Peyer's patch (tissue), 4 donors: ENCODE results near the gene ITGB6.

ENCODE experiments used
- POLR2A ChIP-seq, 2 donors: fragments of 450-650 bp; IDR thresholded peaks; one replicate each; pipeline ENCODE4 v1.5.1; 2017; ENCODE audit warnings: antibody characterized with exemption in 2 of 2, mild to moderate bottlenecking in 2 of 2, moderate library complexity in 2 of 2
- TF ChIP-seq, protein P1 (sequence below), 6 experiments: fragments of 450-650 bp in 4 of 6; fragments of 200-600 bp in 2 of 6; sonication (generic) in 1 of 6; IDR thresholded peaks; one replicate each; pipeline ENCODE4 v1.5.1; 2017 to 2019; ENCODE audit warnings: antibody characterized with exemption in 6 of 6, mild to moderate bottlenecking in 3 of 6, moderate library complexity in 1 of 6

DNA sequence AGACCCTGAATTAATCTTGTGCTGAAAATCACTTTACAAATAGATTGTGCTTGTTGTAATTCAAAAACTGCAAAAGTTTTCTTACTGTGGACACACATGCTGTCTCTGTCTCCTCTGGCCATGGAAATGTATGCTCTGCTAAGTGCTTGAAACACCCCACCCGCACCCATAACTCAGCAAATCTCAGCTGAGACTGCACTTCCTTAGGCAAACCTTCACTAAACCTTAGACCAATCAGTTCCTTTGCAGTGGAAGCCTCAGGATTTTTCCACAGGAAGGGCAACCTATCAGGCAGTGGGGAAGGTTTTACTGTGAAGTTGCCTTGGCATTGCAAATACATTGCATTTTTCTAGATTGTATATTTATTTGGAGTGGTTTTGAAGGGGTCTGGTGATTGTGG, 75.5 kb downstream of the ITGB6 start:
- TF ChIP-seq, protein P1, sequence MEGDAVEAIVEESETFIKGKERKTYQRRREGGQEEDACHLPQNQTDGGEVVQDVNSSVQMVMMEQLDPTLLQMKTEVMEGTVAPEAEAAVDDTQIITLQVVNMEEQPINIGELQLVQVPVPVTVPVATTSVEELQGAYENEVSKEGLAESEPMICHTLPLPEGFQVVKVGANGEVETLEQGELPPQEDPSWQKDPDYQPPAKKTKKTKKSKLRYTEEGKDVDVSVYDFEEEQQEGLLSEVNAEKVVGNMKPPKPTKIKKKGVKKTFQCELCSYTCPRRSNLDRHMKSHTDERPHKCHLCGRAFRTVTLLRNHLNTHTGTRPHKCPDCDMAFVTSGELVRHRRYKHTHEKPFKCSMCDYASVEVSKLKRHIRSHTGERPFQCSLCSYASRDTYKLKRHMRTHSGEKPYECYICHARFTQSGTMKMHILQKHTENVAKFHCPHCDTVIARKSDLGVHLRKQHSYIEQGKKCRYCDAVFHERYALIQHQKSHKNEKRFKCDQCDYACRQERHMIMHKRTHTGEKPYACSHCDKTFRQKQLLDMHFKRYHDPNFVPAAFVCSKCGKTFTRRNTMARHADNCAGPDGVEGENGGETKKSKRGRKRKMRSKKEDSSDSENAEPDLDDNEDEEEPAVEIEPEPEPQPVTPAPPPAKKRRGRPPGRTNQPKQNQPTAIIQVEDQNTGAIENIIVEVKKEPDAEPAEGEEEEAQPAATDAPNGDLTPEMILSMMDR (IDR thresholded peaks at IDR 0.05), result no peak
- no peak for TF ChIP-seq POLR2A (IDR thresholded peaks at IDR 0.05)
